Neural cell (in vitro differentiated cells): ENCODE measurements around the gene SPATA4. TPM values are rescaled to one million over a fixed set of nuclear protein-coding genes. Genes with fewer than 3 reads are reported as not detected.

Source experiments
- H2AFZ ChIP-seq: fragments of 200-600, 300-800 bp; sonication (generic), shearing (Covaris generic); 2 replicates; pipeline ENCODE4 v1.6.0; 2014; ENCODE audit warnings: low read depth, mild to moderate bottlenecking, antibody characterized with exemption, low read length, moderate library complexity
- H3F3A ChIP-seq: fragments of 200-600 bp; shearing (Covaris generic); 2 replicates; pipeline ENCODE4 v1.6.1; 2016; ENCODE audit warnings: mild to moderate bottlenecking, moderate library complexity, mixed read lengths, antibody characterized with exemption, low read length; ENCODE audit not compliant: insufficient read depth, poor library complexity, severe bottlenecking
- H3K27ac ChIP-seq: fragments of 200-600, 300-800 bp; sonication (generic), shearing (Covaris generic); 2 replicates; pipeline ENCODE4 v1.5.1; 2014; ENCODE audit warnings: mild to moderate bottlenecking, low read length, moderate library complexity
- H3K27me3 ChIP-seq: fragments of 300-800, 200-600 bp; sonication (generic), shearing (Covaris generic); 2 replicates; pipeline ENCODE4 v1.6.0; 2014; ENCODE audit warnings: mild to moderate bottlenecking, low read depth, low read length, moderate library complexity; ENCODE audit not compliant: insufficient read depth
- H3K36me3 ChIP-seq: fragments of 300-800, 200-600 bp; sonication (generic), shearing (Covaris generic); 2 replicates; pipeline ENCODE4 v1.5.1; 2014; ENCODE audit warnings: mild to moderate bottlenecking, antibody characterized with exemption, low read length, moderate library complexity; ENCODE audit not compliant: insufficient read depth
- H3K4me2 ChIP-seq: fragments of 300-800, 200-600 bp; sonication (generic), shearing (Covaris generic); 2 replicates; pipeline ENCODE4 v1.6.0; 2014; ENCODE audit warnings: mild to moderate bottlenecking, low read length
- H3K4me3 ChIP-seq: fragments of 300-800, 200-600 bp; sonication (generic), shearing (Covaris generic); 2 replicates; pipeline ENCODE4 v1.5.1; 2014; ENCODE audit warnings: mild to moderate bottlenecking, low read length, moderate library complexity
- H3K79me2 ChIP-seq: fragments of 200-600 bp; shearing (Covaris generic); replicated peaks from 2 replicates; pipeline ENCODE4 v1.6.0; 2014; ENCODE audit warnings: mild to moderate bottlenecking, low read length, moderate library complexity; ENCODE audit not compliant: insufficient read depth
- H3K9ac ChIP-seq: fragments of 300-800, 200-600 bp; sonication (generic), shearing (Covaris generic); 2 replicates; pipeline ENCODE4 v1.6.1; 2016; ENCODE audit warnings: mild to moderate bottlenecking, low read length, mixed read lengths
- H3K9me2 ChIP-seq: fragments of 200-600 bp; shearing (Covaris generic); 2 replicates; pipeline ENCODE4 v1.6.1; 2016; ENCODE audit warnings: mild to moderate bottlenecking, low read length, mixed read lengths; ENCODE audit not compliant: insufficient read depth
- H3K9me3 ChIP-seq: fragments of 200-600, 300-800 bp; sonication (generic), shearing (Covaris generic); 2 replicates; pipeline ENCODE4 v1.6.1; 2016; ENCODE audit warnings: mild to moderate bottlenecking, mixed run types, low read length, moderate library complexity, mixed read lengths
- H4K20me1 ChIP-seq: fragments of 200-600 bp; shearing (Covaris generic); 2 replicates; pipeline ENCODE4 v1.6.1; 2016; ENCODE audit warnings: mild to moderate bottlenecking, mixed run types; ENCODE audit not compliant: insufficient read depth
- EP300 ChIP-seq: fragments of 450-650 bp; conservative IDR thresholded peaks from 2 replicates; pipeline ENCODE4 v1.6.1; 2014; ENCODE audit warnings: antibody characterized with exemption, mild to moderate bottlenecking, moderate library complexity; ENCODE audit not compliant: poor library complexity, severe bottlenecking
- EZH2 ChIP-seq: fragments of 200-600, 300-800 bp; shearing (Covaris generic), sonication (generic); IDR thresholded peaks from 2 replicates; pipeline ENCODE4 v1.6.1; 2014; ENCODE audit warnings: antibody characterized with exemption, low read length, borderline replicate concordance, mild to moderate bottlenecking; ENCODE audit not compliant: insufficient read depth, poor library complexity, severe bottlenecking
- MXI1 ChIP-seq: fragments of 450-650 bp; conservative IDR thresholded peaks from 2 replicates; pipeline ENCODE4 v1.6.1; 2014; ENCODE audit warnings: antibody characterized with exemption, mild to moderate bottlenecking; ENCODE audit not compliant: poor library complexity, severe bottlenecking
- POLR2AphosphoS5 ChIP-seq: IDR thresholded peaks from 2 replicates; pipeline ENCODE4 v1.6.1; 2012
- RAD21 ChIP-seq: fragments of 450-650 bp; conservative IDR thresholded peaks from 2 replicates; pipeline ENCODE4 v1.6.1; 2014; ENCODE audit warnings: antibody characterized with exemption, mild to moderate bottlenecking, moderate library complexity
- SMC3 ChIP-seq: fragments of 450-650 bp; conservative IDR thresholded peaks from 2 replicates; pipeline ENCODE4 v1.6.1; 2014; ENCODE audit warnings: antibody characterized with exemption, mild to moderate bottlenecking, moderate library complexity; ENCODE audit not compliant: poor library complexity
- TAF1 ChIP-seq: IDR thresholded peaks from 2 replicates; pipeline ENCODE4 v1.6.1; 2012; ENCODE audit warnings: low read depth
- polyA plus RNA-seq: library from polyadenylated mRNA; depleted of rRNA; stranded (reverse); fragments of >200 nt; gene quantifications from 2 replicates; pipeline ENCODE4 v1.2.3, GENCODE V29; 2014
- TF ChIP-seq, protein P1 (sequence below): fragments of 450-650 bp; IDR thresholded peaks from 2 replicates; pipeline ENCODE4 v1.5.1; 2014; ENCODE audit warnings: antibody characterized with exemption, mild to moderate bottlenecking, moderate library complexity; ENCODE audit not compliant: poor library complexity, severe bottlenecking
- TF ChIP-seq, protein P2 (sequence below): IDR thresholded peaks from 2 replicates; pipeline ENCODE4 v1.6.1; 2012; ENCODE audit warnings: borderline replicate concordance

The SPATA4 gene
- polyA plus RNA-seq, 1 donor from 2014 or later: not detected

DNA sequence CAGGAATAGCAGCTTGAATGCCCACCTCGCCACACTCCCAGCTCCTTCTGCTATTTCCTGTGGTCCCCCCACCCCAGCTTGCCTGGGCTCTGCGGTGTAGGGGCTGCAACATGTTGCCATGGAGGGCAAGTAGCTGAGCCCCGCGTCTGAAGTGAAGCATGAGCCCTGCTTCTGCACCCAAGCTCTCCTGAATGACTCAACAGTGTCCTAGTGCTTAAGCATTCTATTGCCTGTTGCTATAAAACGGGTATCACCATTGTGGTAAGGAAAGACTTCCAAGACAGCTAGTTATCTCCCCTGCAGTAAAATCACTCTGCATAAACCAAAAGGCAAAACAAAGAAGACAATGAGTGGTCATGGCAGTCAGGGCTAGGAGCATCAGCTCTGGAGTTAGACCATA is 31.4 kb upstream of the SPATA4 start:
- H2AFZ ChIP-seq: no peak overlapping the region
- H4K20me1 ChIP-seq: no peaks in the 10 kb centered on the region
- no peak overlapping the region for H3K4me3 ChIP-seq
- no peaks in the 10 kb centered on the region for H3K36me3 ChIP-seq
- no peak overlapping the region for H3K9ac ChIP-seq
- H3K4me2 ChIP-seq: no peak overlapping the region
- H3F3A ChIP-seq: no peaks in the 10 kb centered on the region
- H3K27me3 ChIP-seq: no peaks in the 10 kb centered on the region
- TF ChIP-seq, protein P1, sequence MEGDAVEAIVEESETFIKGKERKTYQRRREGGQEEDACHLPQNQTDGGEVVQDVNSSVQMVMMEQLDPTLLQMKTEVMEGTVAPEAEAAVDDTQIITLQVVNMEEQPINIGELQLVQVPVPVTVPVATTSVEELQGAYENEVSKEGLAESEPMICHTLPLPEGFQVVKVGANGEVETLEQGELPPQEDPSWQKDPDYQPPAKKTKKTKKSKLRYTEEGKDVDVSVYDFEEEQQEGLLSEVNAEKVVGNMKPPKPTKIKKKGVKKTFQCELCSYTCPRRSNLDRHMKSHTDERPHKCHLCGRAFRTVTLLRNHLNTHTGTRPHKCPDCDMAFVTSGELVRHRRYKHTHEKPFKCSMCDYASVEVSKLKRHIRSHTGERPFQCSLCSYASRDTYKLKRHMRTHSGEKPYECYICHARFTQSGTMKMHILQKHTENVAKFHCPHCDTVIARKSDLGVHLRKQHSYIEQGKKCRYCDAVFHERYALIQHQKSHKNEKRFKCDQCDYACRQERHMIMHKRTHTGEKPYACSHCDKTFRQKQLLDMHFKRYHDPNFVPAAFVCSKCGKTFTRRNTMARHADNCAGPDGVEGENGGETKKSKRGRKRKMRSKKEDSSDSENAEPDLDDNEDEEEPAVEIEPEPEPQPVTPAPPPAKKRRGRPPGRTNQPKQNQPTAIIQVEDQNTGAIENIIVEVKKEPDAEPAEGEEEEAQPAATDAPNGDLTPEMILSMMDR: no peak
- TF ChIP-seq EZH2: no peak
- no peak for TF ChIP-seq EP300
- TF ChIP-seq RAD21: no peak
- no peak for TF ChIP-seq POLR2AphosphoS5
- TF ChIP-seq, protein P2, sequence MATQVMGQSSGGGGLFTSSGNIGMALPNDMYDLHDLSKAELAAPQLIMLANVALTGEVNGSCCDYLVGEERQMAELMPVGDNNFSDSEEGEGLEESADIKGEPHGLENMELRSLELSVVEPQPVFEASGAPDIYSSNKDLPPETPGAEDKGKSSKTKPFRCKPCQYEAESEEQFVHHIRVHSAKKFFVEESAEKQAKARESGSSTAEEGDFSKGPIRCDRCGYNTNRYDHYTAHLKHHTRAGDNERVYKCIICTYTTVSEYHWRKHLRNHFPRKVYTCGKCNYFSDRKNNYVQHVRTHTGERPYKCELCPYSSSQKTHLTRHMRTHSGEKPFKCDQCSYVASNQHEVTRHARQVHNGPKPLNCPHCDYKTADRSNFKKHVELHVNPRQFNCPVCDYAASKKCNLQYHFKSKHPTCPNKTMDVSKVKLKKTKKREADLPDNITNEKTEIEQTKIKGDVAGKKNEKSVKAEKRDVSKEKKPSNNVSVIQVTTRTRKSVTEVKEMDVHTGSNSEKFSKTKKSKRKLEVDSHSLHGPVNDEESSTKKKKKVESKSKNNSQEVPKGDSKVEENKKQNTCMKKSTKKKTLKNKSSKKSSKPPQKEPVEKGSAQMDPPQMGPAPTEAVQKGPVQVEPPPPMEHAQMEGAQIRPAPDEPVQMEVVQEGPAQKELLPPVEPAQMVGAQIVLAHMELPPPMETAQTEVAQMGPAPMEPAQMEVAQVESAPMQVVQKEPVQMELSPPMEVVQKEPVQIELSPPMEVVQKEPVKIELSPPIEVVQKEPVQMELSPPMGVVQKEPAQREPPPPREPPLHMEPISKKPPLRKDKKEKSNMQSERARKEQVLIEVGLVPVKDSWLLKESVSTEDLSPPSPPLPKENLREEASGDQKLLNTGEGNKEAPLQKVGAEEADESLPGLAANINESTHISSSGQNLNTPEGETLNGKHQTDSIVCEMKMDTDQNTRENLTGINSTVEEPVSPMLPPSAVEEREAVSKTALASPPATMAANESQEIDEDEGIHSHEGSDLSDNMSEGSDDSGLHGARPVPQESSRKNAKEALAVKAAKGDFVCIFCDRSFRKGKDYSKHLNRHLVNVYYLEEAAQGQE: no peak
- TF ChIP-seq TAF1: no peak
- TF ChIP-seq MXI1: no peak
- no peak for TF ChIP-seq SMC3
- no peaks in the 10 kb centered on the region for H3K79me2 ChIP-seq
- H3K9me2 ChIP-seq: no peaks in the 10 kb centered on the region
- no peaks in the 10 kb centered on the region for H3K9me3 ChIP-seq
- H3K27ac ChIP-seq: no peak overlapping the region

DNA sequence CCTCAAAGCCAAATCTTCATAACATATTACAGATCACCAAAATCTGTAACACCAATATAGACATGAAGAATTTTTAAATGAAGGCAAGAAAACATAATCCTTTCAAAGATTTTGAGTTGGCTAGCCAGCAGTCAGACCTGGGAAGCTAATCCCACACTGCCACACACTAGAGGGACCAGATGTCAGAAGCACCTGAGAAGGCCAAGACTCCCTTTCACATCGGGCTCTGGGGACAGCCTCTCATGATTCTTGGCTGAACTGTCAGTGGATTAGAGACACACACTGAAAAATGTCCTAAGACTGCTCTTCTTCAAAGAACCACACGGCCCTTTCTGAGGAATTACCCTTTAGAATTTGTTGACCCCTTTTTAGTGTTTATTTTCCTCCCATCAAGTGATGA is 28.2 kb upstream of the SPATA4 start:
- TF ChIP-seq RAD21 (no peak), EZH2 (no peak), MXI1 (no peak), TAF1 (no peak), EP300 (no peak), SMC3 (no peak)
- TF ChIP-seq, protein P2: no peak
- H3K9me3 ChIP-seq: no peaks in the 10 kb centered on the region

More for the DNA sequence above, 28.2 kb upstream of the SPATA4 start:
- no peak overlapping the region for H2AFZ ChIP-seq
- no peak overlapping the region for H3K9ac ChIP-seq
- no peaks in the 10 kb centered on the region for H3F3A ChIP-seq
- H3K27ac ChIP-seq: no peak overlapping the region
- no peak overlapping the region for H3K4me3 ChIP-seq
- H4K20me1 ChIP-seq: no peaks in the 10 kb centered on the region
- H3K79me2 ChIP-seq: no peaks in the 10 kb centered on the region
- no peaks in the 10 kb centered on the region for H3K27me3 ChIP-seq
- no peaks in the 10 kb centered on the region for H3K36me3 ChIP-seq
- no peak overlapping the region for H3K4me2 ChIP-seq
- H3K9me2 ChIP-seq: no peaks in the 10 kb centered on the region
